ENCODE measurements around the gene COL25A1.
A peak's percentile ranks its signal among the peaks of the same experiment; 100 is the strongest.

The COL25A1 gene

GRCh38 chr4:109290918-109291317 is 11.5 kb downstream of the COL25A1 start:
- DNase-seq: no peak

DNA sequence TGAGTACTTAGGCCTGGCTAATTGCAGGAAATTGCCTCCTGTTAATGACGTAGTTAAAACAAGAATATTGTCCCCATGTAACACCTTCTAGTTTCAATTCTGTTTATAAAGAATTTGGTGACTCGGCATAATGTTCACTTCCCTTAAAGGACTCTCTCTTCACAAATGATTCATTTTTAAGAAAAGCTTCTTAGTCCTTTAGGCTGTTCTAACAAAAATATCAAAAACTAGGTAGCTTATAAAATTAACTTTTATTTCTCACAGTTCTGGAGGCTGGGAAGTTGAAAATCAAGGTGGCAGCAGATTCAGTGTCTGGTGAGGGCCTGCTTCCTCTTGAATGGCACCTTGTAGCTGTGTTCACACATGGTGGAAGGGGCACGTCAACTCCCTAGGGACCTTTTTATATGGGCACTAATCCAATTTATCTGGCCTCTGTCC is 23.8 kb downstream of the COL25A1 start:
- DNase-seq: no peak

GRCh38 chr4:109276482-109277095 is 25.9 kb downstream of the COL25A1 start:
- DNase-seq: no peak

DNA sequence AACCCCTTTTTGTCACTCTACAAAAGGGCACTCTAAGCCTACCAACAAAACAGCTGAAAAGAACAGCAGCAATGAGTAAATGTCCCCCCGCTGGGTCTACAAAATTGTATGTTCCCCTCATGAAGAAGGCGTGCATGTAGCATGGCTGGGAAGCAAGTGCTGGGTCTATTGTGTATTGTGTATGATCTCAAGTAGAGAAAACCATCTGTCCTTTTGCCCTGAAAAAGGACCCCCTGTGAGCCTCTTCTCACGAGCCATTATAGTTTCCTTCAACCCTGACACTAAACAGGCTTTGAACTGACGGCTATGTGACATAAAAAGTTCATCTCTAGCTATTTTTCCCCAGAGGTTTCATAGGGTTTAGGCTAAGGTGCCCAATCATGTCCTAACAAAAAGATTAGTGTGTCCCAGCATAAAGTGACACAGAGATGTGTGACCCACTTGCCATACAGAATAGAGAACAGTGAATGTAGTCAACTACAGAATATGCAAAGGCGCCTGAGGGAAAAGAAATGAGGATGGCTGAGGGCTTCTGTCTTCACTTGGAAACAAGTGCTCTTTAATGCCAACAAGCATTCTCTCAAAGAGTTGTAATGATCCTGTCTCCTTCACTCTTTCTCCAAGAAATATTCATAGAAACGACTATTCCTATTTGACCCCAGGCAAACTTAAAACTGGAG is 27.3 kb downstream of the COL25A1 start:
- no peak for DNase-seq

GRCh38 chr4:109266891-109267290 is 35.6 kb downstream of the COL25A1 start:
- no peak for DNase-seq

DNA sequence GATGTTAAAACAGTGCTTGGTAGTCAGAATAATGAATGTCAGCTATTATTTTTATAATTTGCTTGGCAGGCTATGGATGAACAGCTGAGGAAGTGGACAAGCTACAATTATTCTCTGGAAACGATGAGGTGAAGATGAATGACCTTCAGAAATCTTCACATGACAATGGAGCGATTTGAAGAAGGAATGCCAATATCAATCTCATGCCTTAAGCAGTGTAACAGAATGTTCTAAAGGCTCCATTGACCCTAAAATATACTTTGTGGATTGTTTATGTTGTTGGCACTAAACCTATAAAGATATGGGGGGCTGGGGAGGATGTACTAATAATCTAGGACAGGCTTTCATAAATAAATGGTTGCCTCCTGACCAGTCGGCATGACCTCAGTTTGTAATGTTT is 36.2 kb downstream of the COL25A1 start:
- no peak for DNase-seq

DNA sequence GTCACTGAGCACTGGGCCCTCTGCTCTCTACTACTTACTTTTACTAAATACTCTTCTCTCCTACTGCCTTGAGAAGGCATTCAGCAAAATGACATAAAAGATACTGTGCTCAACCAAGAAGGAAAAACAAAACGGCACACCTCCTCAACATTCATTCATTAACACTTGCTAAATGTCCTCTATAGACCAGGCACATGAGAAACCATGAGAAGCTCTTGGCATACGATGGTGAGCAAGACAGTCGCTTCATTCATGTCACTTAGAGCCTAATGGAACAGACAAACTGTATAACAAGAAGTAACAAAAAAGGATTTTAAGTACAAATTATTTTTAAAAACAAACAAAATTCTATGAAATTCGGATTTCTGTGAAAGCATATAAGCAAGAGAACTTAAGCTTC is 38.7 kb downstream of the COL25A1 start:
- no peak for DNase-seq

DNA sequence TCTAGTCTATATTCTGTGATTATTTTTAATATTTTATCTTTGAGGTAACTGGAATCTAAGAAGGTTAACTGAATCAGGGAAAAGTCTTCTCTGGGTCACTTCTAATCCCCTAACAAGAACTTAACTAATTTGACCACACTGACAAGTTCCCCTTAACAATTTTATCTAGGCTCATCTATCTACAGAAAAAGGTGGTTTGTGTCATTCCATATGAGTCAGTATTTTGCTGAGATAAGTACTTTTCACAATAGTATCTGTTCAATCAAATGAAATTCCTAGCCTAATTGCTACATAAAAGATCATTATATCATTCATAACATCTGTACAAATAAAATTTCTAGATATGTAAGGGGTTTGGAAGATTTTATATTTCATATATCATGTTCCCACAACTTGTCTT is 45.6 kb downstream of the COL25A1 start:
- DNase-seq: no peak

DNA sequence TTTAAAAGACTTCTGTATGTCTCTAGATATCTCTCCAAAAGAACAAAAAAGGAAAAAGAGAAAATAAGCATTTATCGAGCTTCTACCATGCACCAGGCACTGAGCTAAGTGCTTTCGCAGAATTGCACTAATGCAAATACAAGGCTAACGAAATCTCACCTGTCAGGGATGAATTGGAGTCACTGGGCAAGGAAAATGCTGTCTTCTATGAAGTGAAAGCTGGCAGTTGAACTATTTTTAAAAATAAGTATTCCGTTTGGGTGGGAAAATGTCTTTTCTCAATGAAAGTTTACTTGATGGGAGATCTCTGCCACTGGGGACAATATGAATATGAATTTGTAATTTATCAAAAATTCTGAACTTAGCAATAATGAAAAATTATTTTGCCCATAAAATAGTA is 47.6 kb downstream of the COL25A1 start:
- no peak for DNase-seq

DNA sequence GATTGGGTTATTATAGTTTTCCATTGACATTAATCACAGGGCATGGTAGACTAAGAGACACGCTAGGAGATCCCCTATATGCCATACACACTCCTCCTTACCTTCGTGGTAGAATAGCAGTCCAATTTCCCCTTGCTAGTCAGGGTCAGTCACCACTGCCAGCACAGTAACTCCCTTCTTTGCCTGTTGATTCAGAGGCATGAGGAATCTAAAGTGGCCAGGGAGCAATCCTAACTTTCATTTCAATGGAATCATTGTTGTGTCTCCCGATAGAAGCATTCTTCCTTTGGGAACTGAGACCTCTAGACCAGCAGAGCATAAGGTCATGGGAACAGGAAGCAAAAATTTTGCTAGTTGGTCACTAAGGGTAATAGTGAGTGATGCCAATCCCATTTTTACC is 51.1 kb downstream of the COL25A1 start:
- no peak for DNase-seq

DNA sequence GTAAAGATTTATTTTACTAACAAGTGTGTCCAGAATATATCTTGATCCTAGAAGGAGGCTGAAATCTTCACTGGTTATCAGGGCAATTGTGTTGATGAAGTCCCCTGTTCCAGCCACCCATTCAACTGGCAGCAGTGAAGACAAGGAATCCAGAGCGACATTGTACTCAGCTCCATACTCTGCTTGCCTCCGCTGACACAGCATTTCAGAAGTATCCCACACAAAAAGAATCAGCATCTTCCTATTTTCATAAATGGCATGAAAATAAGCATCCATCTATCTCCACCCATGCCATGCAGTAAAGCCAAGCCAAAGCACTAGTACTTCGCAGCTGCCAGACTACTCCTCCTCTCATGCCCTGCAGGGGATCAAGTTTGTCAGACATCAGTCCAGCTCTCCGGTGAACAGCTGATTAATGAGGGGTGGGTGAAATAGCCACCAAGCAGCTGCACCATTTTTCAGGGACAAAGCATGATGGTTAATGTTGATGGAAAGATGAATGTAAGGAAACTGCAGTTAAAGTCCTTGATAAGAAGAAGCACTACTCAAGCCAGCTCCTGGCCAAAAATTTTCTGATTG is 54.0 kb downstream of the COL25A1 start:
- no peak for DNase-seq

DNA sequence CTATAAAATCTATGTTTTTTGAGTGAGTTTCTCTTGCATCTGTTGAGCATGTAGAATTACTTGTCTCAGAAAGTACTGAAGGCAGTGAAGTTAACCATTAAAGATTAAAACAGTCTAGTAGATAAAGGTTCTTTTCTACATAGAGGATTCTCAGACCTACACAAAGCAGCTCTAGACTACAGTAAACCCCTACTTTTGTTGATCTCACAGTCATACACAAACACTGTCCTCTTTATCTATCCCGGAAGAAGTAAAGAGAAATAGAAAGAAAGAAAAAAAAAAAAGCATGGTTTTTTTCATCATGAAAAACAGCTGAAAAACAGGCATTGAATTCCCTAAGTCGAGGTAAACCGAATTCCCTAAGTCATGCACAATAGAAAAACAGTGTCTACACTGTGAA is 58.6 kb downstream of the COL25A1 start:
- no peak for DNase-seq

DNA sequence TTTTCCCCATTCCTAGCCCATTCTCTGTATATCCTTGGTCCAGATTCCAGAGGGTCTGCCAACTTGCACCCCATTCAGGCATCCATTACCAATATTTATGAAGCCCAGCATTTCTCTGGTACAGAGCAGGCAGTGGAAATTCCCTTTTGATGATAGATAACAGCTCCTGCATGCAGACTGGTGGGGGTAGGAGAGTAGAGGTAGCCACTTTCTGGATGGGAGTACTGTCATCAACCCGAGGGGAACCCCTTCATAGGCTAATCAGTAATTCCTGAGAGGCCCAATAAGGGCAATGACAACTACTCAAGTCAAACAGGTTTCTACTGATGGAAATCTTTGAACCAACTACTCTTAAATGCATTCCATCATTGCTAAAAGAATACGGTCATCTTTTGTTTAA is 63.7 kb downstream of the COL25A1 start:
- no peak for DNase-seq

DNA sequence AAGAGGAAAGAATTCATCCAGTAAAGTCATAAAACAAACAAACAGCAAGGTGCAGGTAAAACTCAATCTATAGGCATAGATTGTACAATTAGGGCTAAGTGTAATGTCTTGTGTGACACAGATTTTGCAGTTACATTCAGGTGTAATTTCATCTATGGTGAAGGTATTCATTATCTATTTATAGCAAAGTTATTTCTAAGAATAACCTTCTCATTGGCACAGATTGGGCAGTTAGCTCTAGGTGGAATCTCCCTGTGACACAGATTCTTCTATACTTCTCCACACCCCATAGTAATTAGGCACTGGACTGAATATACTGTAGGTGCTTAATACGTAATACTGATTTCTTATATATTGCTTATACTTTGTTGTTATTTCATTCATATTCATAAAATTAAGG is 66.8 kb downstream of the COL25A1 start:
- DNase-seq: no peak

- no peak for DNase-seq
These were observed 67.9 kb downstream of the COL25A1 start for GRCh38 chr4:109234596-109234995.

- DNase-seq: no peak
These were observed 68.9 kb downstream of the COL25A1 start for GRCh38 chr4:109233570-109233969.

DNA sequence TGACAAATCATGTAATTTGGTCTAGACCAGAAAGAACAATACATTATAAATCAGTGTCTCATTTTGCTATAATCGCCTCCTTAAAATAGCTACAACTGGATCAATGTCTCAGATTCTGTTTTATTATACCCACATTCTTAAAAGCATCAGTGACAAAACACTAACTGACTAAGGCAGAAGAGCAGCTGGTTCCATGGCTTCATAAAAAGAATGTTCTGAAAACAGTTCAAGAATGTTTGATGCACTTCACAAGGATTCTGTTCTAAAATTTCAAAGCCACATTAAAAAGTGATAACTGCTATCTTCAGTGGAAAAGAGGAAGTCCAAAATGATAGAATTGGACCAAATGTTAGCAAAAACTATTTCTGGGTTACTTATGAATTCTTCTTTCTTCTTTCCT is 69.8 kb downstream of the COL25A1 start:
- DNase-seq: no peak

DNA sequence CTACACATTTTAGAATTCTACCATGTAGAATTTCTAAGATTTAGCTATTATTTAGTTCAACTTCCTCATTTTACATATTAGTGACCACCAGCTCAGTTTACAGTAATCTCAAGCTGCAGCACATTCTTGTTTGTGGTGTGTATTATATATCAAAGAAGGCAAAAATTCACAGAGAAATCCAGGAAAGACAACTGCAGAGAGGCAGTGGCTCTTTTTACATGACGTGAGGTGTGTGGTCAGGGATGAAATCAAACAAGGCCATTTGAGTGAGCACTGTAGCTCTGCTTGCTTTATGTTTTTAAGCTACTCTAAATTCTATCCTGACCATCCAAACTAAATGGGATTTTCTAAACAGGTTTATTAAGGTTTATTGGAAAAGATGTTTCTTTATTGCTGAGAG is 71.1 kb downstream of the COL25A1 start:
- DNase-seq: peak in 1 of 2 experiments; percentile 19

GRCh38 chr4:109229028-109229427 is 73.4 kb downstream of the COL25A1 start:
- no peak for DNase-seq

- DNase-seq: no peak
These were observed 84.2 kb downstream of the COL25A1 start for GRCh38 chr4:109218288-109218687.

- DNase-seq: no peak
These were observed 86.3 kb downstream of the COL25A1 start for GRCh38 chr4:109216085-109216696.

GRCh38 chr4:109215506-109215905 is 87.0 kb downstream of the COL25A1 start:
- DNase-seq: no peak

DNA sequence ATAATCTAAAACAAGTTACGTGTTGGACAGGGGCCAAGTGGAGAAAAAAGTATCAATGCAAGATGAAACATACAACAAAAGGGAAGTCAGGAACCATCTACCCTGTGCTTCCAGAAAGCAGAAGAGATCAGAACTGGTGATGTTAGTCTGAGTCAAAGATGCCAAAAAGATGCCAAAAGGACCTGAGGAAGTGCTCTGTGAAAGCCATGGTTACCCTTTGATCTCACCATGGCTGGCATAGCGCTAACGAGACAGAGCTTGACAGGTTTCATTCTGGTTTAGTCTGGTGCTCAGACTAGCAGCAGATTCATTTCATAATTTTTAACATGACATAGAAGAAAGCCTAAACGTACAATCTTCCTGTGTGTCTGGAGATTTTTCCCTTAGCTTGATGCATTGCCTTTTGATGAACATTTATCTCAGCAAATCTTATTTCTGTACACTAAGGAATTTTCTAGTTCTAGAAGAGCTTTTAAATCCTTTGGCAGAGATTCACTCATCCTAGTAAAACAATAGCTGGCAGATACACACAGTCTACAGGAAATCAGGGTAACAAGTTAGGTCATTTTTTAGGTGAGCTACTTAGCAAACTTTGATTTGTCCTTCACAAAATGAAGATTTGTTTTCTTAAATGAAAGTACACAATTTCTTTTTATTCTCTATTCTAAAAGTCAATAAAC is 87.7 kb downstream of the COL25A1 start:
- DNase-seq: peak; percentile 11 to 39

DNA sequence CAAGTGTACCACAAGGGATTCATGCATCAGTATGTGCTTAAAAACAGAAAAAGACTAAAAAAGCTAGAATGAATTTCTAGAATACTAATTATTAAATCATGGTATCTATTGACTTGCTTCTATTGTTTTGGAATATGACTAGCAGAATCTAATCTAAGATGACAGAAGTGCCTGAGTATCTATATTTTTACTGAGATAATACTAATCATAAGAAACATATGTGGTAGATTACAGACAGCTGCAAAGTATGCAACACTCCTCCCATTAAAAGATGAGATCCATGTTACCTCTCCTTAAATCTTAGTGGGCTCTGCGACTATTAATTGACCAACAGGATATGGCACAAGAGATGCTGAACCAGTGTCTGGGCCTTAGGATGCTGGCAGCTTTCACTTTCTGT is 89.4 kb downstream of the COL25A1 start:
- no peak for DNase-seq

Measured in Kasumi-1 (cell line).